Purkinje cell (primary cell): ENCODE measurements around the gene OR10R2. TPM values are rescaled to one million over a fixed set of nuclear protein-coding genes. Genes with fewer than 3 reads are reported as not detected.

Experiments used
- polyA plus RNA-seq: library from polyadenylated mRNA; unstranded; fragments of >200 nt; fragmentation: Nextera tagmentation; gene quantifications from 2 replicates; pipeline ENCODE4 v1.2.1, GENCODE V29; 2014

The OR10R2 gene
- polyA plus RNA-seq = not detected in 2 replicates

GRCh38 chr1:158471920-158472319, at the start of gene OR10R2:
Gene OR10R2, plus strand, starts transcription at chr1:158472220. Its CDS starts 106 bp downstream, at chr1:158472326.

GRCh38 chr1:158426137-158426536, 45.9 kb upstream of the OR10R2 start, which contains the start of gene OR10K2:
Gene OR10K2, minus strand, starts transcription at chr1:158426237. Its CDS starts 5,371 bp downstream, at chr1:158420866.

GRCh38 chr1:158461534-158461933, 10.5 kb upstream of the OR10R2 start, which contains the start of gene OR10K1:
Gene OR10K1, plus strand, starts transcription at chr1:158461834. Its CDS starts 3,728 bp downstream, at chr1:158465562.

Other genes starting within 250 kb of the OR10R2 start
- not detected in 2 replicates for gene CD1A, start 217.8 kb upstream of the OR10R2 start, polyA plus RNA-seq
- not detected in 2 replicates for gene CD1C, start 182.3 kb upstream of the OR10R2 start, polyA plus RNA-seq
- gene CD1B, start 140.7 kb upstream of the OR10R2 start, polyA plus RNA-seq = not detected in 2 replicates
- not detected in 2 replicates for gene CD1E, start 118.3 kb upstream of the OR10R2 start, polyA plus RNA-seq
- not detected in 2 replicates for gene OR10T2, start 72.8 kb upstream of the OR10R2 start, polyA plus RNA-seq
- gene OR10K2, start 46.0 kb upstream of the OR10R2 start, polyA plus RNA-seq = not detected in 2 replicates
- not detected in 2 replicates for gene OR10K1, start 10.4 kb upstream of the OR10R2 start, polyA plus RNA-seq
- gene OR6Y1, start 82.2 kb downstream of the OR10R2 start, polyA plus RNA-seq = not detected in 2 replicates
- not detected in 2 replicates for gene OR6P1, start 98.4 kb downstream of the OR10R2 start, polyA plus RNA-seq
- gene OR10X1, start 107.7 kb downstream of the OR10R2 start, polyA plus RNA-seq = not detected in 2 replicates
- gene OR10Z1, start 133.0 kb downstream of the OR10R2 start, polyA plus RNA-seq = not detected in 2 replicates
- gene SPTA1, start 214.5 kb downstream of the OR10R2 start, polyA plus RNA-seq = not detected in 2 replicates
- not detected in 2 replicates for gene OR6K2, start 228.4 kb downstream of the OR10R2 start, polyA plus RNA-seq
- gene OR6K3, start 248.5 kb downstream of the OR10R2 start, polyA plus RNA-seq = not detected in 2 replicates